Activated CD4-positive, alpha-beta T cell treated with anti-CD3 and anti-CD28 coated beads for 48 hours (primary cell): ENCODE measurements around the gene EIPR1.

ENCODE experiments used
- DNase-seq: peaks from one replicate; pipeline ENCODE4 v3.0.0-alpha.2; 2020

EIPR1 gene

GRCh38 chr2:3168230-3168891, 209.3 kb downstream of the EIPR1 start:
- no peak for DNase-seq

- DNase-seq = no peak
Measured at GRCh38 chr2:3163401-3163800, 214.2 kb downstream of the EIPR1 start.

- DNase-seq = no peak
Measured at GRCh38 chr2:3162442-3163077, 215.1 kb downstream of the EIPR1 start.

- no peak for DNase-seq
Measured at GRCh38 chr2:3160751-3161330, 216.8 kb downstream of the EIPR1 start.

DNA sequence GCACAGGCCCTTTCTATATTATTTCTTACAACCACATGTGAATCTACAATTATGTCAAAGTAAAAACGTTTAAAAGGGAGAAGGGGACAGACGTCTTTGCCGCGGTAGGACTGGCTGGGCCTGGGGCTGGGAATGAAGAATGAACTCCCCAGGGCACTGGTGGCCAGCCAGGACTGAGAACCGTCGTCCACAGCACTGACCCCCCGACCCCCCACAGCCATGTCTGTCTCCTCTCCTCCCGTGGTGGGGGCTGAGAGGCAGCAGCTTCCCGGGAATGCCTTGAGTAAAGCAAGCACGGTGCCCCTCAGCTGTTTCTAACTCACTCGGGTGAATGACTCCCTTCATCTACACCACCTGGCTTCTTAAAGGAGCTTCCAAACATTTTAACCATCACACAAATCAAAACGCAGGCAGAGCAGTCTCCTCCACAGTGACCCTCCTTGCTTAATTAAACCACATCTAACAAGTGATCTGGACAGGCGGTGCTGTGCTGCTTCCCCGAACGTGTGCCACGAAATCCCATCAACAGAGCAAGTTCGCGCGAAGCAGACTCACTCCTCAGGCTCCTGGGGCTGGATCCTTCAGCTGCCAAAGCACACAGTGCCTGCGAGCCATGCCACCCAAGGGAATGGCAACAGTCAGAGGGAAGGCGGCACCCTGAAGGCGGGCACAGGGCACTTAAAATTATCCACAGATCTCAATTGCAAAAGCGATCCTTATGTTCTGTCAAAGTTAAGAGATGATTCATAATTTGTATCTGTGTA, 217.7 kb downstream of the EIPR1 start:
- no peak for DNase-seq

DNA sequence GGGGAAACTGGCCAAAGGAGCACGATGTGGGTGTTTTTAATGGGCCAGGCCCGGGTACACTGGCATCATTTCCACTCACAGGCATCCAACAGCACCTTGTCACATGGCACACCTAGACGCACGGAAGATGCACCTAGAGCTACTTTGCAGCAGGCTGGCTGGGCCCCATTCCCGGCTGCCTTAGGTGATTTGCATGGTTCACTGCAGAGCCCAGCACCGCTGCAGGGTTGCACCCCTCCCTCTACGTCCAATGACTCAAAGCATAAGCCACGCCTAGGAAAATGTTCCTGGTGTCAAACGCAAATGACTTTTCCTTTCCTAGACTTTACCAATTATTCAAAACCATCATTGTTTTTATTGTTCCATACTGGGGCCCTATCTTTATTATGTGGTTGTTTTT, 222.9 kb downstream of the EIPR1 start:
- no peak for DNase-seq

GRCh38 chr2:3154146-3154545, 223.5 kb downstream of the EIPR1 start:
- no peak for DNase-seq

DNA sequence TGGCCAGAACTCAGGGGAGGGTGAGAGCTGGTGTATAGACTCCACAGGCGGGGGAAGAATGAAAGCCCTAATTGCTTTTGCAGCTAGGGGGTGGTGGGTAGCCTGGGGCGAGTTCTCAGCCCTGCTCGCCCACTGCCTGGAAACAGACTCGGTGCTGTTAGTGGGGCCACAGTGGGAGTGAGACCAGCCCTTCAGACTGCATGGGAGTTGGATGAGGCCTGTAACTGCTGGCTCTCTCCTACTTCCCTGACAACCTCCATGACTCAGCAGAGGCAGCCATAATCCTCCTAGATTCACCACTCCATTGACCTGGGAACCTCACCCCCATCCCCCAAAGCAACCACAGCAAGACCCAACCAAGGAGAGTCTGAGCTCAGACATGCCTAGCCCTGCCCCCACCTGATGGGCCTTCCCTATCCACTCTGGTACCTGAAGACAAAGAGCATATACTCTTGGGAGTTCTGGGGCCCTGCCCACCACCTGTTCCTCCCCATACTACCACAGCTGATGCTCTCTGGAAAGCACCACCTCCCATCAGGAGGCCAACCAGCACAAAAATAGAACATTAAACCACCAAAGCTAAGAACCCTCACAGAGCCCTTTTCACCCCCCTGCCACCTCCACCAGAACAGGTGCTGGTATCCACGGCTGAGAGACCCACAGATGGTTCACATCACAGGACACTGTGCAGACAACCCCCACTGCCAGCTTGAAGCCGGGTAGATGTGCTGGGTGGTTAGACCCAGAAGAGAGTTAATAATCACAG, 226.3 kb downstream of the EIPR1 start:
- no peak for DNase-seq

GRCh38 chr2:3149441-3150217, 228.0 kb downstream of the EIPR1 start:
- no peak for DNase-seq

GRCh38 chr2:3148716-3149115, 228.9 kb downstream of the EIPR1 start:
- DNase-seq = no peak

GRCh38 chr2:3147651-3148530, 229.7 kb downstream of the EIPR1 start:
- no peak for DNase-seq

- DNase-seq = no peak
Measured at GRCh38 chr2:3146772-3147650, 230.6 kb downstream of the EIPR1 start.

GRCh38 chr2:3146175-3146574, 231.4 kb downstream of the EIPR1 start:
- no peak for DNase-seq

- no peak for DNase-seq
Measured at GRCh38 chr2:3145471-3146021, 232.1 kb downstream of the EIPR1 start.

- DNase-seq = no peak
Measured at GRCh38 chr2:3144856-3145255, 232.8 kb downstream of the EIPR1 start.

GRCh38 chr2:3143602-3144001, 234.0 kb downstream of the EIPR1 start:
- no peak for DNase-seq

- DNase-seq = no peak
Measured at GRCh38 chr2:3142961-3143571, 234.6 kb downstream of the EIPR1 start.

- DNase-seq = no peak
Measured at GRCh38 chr2:3142210-3142609, 235.4 kb downstream of the EIPR1 start.

DNA sequence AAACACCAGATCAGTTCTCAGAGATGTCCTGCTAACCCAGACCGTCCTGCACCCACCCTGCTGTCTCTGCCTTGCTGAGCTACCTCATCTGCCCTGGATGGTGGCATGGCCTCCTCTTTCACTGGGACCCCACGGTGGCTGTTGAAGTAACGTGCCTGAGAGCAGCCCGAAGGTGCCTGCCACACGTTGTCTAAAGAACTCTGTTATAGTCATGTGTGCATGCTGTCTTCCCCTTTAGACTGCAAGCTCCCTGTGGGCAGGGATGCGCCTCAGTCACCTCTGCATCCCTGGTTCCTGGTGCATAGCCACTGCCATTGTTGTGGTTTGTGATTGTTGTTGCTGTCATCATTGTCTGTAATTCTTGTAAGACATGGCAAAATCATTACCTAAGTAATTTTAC, 235.9 kb downstream of the EIPR1 start:
- no peak for DNase-seq
